GM12878 (cell line): ENCODE results near the gene CRKL.

Experiments
- JUNB ChIP-seq: IDR thresholded peaks from 2 replicates; pipeline ENCODE4 v1.6.1; 2016; ENCODE audit warnings: antibody characterized with exemption, mild to moderate bottlenecking
- NFYB ChIP-seq: IDR thresholded peaks from 2 replicates; pipeline ENCODE4 v1.6.1; 2011; ENCODE audit warnings: low read depth, mild to moderate bottlenecking, low read length, improper control_type of control experiment, moderate library complexity; ENCODE audit not compliant: insufficient read depth
- POLR2AphosphoS5 ChIP-seq: IDR thresholded peaks from 2 replicates; pipeline ENCODE4 v1.6.1; 2011; ENCODE audit warnings: mild to moderate bottlenecking, low read length, inconsistent platforms
- RAD21 ChIP-seq: IDR thresholded peaks from 2 replicates; pipeline ENCODE4 v1.6.1; 2011; ENCODE audit warnings: mild to moderate bottlenecking, low read depth, low read length, moderate library complexity; ENCODE audit not compliant: insufficient read depth
- SMC3 ChIP-seq: IDR thresholded peaks from 2 replicates; pipeline ENCODE4 v1.6.1; 2011; ENCODE audit warnings: low read length, improper control_type of control experiment, borderline replicate concordance
- SPI1 ChIP-seq: IDR thresholded peaks from 2 replicates; pipeline ENCODE4 v1.6.1; 2011; ENCODE audit warnings: low read depth, mild to moderate bottlenecking, low read length, moderate library complexity, borderline replicate concordance; ENCODE audit not compliant: insufficient read depth
- ZNF384 ChIP-seq: IDR thresholded peaks from 2 replicates; pipeline ENCODE4 v1.6.1; 2012; ENCODE audit warnings: low read depth, mild to moderate bottlenecking, low read length, improper control_type of control experiment, borderline replicate concordance

DNA sequence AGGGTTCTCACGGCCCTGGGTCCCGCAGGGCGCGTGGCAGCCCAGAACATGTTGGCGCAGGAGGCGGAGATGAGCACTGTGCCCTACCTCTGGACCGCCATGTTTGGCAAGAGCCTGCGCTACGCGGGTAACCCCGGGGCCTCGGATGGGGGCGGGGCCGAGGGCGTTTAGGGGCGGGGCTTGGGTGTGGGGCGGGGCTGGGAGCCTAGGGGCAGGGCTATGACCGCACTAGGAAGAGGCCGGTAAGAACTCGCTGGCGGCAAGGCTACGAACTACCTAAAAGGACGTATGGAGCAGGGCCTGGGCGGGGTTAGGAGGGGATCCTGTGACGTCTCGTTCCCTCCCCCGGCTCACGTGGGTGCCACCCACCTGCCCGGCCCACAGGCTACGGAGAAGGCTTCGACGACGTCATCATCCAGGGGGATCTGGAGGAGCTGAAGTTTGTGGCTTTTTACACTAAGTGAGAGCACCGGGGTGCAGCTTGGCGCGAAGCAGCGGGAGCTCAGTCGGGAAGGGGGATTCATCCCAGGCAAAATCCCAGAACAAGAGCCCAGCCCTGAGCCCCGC, 62.1 kb downstream of the CRKL start:
- TF ChIP-seq NFYB = no peak
- TF ChIP-seq RAD21 = no peak
- no peak for TF ChIP-seq SMC3
- no peak for TF ChIP-seq ZNF384
- no peak for TF ChIP-seq JUNB
- TF ChIP-seq SPI1 = no peak
- no peak for TF ChIP-seq POLR2AphosphoS5
